ENCODE measurements around the gene HSPBP1.

Gene HSPBP1

DNA sequence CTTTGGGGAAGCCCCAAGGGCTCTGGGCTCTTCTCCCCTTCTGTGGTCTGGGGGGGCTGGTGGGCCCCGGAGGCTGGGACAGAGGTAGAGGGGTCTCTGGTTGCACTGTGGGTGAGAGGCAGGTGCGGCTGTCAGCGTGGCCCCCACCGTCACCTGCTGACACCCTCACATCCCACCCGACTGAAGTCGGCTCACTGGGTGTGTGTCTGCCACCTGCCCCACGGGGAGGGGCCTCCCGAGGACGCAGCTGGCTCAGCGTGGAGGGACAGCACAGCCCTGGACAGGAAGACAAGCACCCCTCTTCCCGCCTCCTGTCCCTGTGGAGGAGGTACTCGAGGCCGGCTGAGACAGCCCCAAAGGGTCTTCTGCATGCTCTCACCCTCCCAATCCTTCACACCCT lies 49.1 kb downstream of the HSPBP1 start:
- Histone ChIP-seq H3K27ac (ENCODE audit: low read depth, low read length, severe bottlenecking) (no peak overlapping the region), H3K4me1 (ENCODE audit: control insufficient read depth, insufficient read depth, low read length, poor library complexity, severe bottlenecking) (no peaks in the 10 kb centered on the region), H3K9me3 (ENCODE audit: control insufficient read depth, low read length) (no peaks in the 10 kb centered on the region), H3K4me3 (ENCODE audit: extremely low read depth, insufficient read depth, low read length, poor library complexity, severe bottlenecking) (no peak overlapping the region), H3K36me3 (ENCODE audit: control insufficient read depth, insufficient read depth, low read length) (peaks cover 77% of the 10 kb centered on the region)
- 88 to 92% methylated on average over 8 to 11 of the region's 13 CpGs for WGBS, 2 experiments (ENCODE audit: insufficient coverage in 2 of 2)

DNA sequence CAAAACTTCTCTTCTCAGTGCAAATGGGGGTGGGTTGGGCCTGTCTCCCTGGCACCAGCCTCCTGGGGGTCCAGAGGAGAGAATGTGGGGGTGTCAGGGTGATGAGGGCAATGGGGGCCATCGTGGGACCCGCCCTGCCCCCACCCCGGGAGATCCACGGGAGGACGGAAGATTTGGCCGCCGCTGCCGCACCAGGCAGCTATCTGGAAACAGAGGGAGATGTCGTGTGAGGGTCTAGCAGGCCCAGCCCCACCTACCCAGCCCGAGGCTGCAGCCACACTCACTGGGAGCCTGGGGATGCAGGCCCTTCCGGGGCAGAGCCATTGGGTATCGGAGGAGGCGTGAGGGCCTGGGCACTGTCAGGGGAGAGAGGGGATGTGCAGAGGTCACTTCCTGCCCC lies 49.6 kb downstream of the HSPBP1 start:
- Histone ChIP-seq H3K36me3 (ENCODE audit: control insufficient read depth, insufficient read depth, low read length) (peaks cover 75% of the 10 kb centered on the region), H3K27ac (ENCODE audit: low read depth, low read length, severe bottlenecking) (no peak overlapping the region), H3K4me1 (ENCODE audit: control insufficient read depth, insufficient read depth, low read length, poor library complexity, severe bottlenecking) (no peaks in the 10 kb centered on the region), H3K9me3 (ENCODE audit: control insufficient read depth, low read length) (no peaks in the 10 kb centered on the region), H3K4me3 (ENCODE audit: extremely low read depth, insufficient read depth, low read length, poor library complexity, severe bottlenecking) (no peak overlapping the region)
- WGBS, 2 experiments (ENCODE audit: insufficient coverage in 2 of 2): 87 to 96% methylated on average over 7 to 8 of the region's 13 CpGs

DNA sequence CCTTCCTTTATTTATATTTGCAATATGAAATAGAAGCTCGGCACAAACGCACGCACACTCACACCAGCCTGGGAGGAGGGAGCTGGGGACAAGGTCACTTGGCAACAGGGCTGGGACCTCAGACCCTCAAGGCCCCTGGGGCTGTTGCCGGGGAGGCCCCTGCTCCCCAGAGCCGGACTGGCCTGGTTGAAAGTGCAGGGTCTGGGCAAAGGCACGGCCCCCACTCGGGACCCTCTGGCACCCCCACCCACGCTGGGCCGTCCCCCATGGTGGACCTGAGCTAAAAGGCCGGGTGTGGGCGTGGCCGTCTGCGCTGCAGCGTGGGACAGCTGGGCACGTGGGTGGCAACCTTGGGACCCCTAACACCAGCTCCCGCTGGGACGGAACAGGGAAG lies 50.1 kb downstream of the HSPBP1 start:
- no peaks in the 10 kb centered on the region for H3K4me1 ChIP-seq (ENCODE audit: control insufficient read depth, insufficient read depth, low read length, poor library complexity, severe bottlenecking)
- H3K27ac ChIP-seq (ENCODE audit: low read depth, low read length, severe bottlenecking): no peak overlapping the region
- peaks cover 70% of the 10 kb centered on the region for H3K36me3 ChIP-seq (ENCODE audit: control insufficient read depth, insufficient read depth, low read length)
- no peaks in the 10 kb centered on the region for H3K9me3 ChIP-seq (ENCODE audit: control insufficient read depth, low read length)
- no peak overlapping the region for H3K4me3 ChIP-seq (ENCODE audit: extremely low read depth, insufficient read depth, low read length, poor library complexity, severe bottlenecking)
- 92% methylated on average over 12 to 16 of the region's 17 CpGs for WGBS, 2 experiments (ENCODE audit: insufficient coverage in 2 of 2)

DNA sequence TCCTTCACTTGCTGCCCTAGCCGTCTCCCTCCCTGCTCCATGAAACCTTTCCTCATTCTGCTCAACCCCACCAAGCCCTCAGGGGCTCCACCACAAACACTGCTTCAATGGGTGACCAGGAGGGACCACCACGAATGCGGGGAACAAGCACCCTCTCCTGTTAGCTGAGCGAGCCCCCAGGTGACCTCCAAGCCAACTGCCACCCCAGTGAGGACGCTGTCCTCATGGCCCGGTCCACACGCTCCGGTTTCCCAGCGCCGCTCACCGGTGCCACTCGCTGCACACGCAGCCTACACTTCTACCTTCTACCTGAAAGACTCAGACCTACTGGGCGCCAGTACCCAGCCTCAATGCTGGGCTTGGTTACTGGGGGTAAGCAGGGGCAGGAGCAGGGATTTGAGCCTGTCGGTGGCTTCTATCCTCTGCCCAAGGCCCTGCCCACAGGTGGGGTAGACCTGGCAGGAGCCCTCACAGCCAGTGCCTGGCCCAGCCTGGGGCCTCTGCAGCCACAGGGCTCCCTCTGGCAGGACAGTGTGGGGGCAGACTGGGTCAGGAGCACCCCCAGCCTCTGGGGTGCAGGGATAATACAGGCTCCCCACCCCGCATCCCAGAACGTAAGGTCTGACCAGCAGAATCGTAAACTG lies 50.6 kb downstream of the HSPBP1 start:
- Histone ChIP-seq H3K4me1 (ENCODE audit: control insufficient read depth, insufficient read depth, low read length, poor library complexity, severe bottlenecking) (no peaks in the 10 kb centered on the region), H3K9me3 (ENCODE audit: control insufficient read depth, low read length) (no peaks in the 10 kb centered on the region), H3K27ac (ENCODE audit: low read depth, low read length, severe bottlenecking) (no peak overlapping the region), H3K36me3 (ENCODE audit: control insufficient read depth, insufficient read depth, low read length) (peaks cover 65% of the 10 kb centered on the region), H3K4me3 (ENCODE audit: extremely low read depth, insufficient read depth, low read length, poor library complexity, severe bottlenecking) (no peak overlapping the region)
- WGBS, 2 experiments (ENCODE audit: insufficient coverage in 2 of 2): 88 to 94% methylated on average over 7 to 9 of the region's 18 CpGs

DNA sequence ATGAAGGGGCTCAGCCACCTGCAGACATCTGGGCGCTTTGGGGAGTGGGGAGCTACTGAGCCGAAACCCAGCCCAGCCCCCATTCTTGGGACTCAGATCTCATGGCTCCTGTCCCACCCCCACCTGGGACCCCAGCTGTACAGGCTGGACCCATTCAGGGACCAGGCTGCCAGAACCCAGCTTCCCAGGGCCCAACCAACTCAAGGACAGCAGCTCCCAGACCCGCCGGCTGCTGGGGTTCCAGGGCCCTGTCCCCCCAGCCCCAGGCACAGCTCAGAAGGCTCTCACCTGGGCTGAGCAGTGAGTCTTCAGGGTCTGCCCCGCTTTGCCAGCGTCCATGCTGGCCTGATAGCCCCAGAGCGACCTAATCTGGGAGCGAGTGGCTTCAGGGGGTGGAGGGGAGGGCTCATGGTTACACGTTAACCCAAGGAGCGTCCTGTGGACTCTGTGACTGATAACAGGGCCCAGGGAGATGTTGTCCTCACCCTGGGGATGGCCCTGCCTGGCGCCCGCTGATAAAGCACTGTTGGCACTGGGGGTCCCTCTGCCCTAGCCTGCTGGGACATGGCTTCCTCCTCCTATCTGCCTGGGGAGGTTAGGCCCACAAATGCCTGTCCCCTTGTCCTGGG lies 51.4 kb downstream of the HSPBP1 start, which contains the start of gene TMEM86B:
TSS of gene TMEM86B (minus strand) at position 361 of the 629 bp plus-strand sequence. CDS start at position 339, 22 bp downstream.
- no peak within 1 kb of the TSS for H3K27ac ChIP-seq (ENCODE audit: low read depth, low read length, severe bottlenecking)
- no peaks in the 10 kb centered on the region for H3K9me3 ChIP-seq (ENCODE audit: control insufficient read depth, low read length)
- peaks cover 58% of the 10 kb centered on the region for H3K36me3 ChIP-seq (ENCODE audit: control insufficient read depth, insufficient read depth, low read length)
- 94 to 98% methylated on average over 9 to 11 of the region's 12 CpGs for WGBS, 2 experiments (ENCODE audit: insufficient coverage in 2 of 2)
- H3K4me3 ChIP-seq (ENCODE audit: extremely low read depth, insufficient read depth, low read length, poor library complexity, severe bottlenecking): no peak within 1 kb of the TSS
- no peaks in the 10 kb centered on the region for H3K4me1 ChIP-seq (ENCODE audit: control insufficient read depth, insufficient read depth, low read length, poor library complexity, severe bottlenecking)

DNA sequence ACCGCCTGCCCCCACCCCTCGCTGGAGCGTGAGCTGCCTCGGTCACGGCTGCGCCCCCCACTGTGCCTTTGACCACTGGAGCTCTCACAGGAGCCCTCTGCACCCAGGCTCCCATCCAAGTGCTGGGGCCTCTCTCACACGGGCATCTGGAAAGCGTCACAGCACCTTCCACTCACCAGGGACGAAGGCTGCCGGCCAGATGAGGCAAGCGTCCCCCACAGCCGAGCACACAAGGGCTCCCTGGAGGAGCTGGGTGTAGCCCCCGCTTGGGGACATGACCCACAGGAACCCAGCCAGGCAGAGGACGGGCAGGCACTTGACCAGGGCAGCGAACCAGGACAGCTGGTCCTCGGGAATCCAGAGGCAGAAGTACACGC lies 51.9 kb downstream of the HSPBP1 start:
- 89 to 90% methylated on average over 14 to 15 of the region's 17 CpGs for WGBS, 2 experiments (ENCODE audit: insufficient coverage in 2 of 2)
- H3K4me3 ChIP-seq (ENCODE audit: extremely low read depth, insufficient read depth, low read length, poor library complexity, severe bottlenecking): no peak overlapping the region
- peaks cover 54% of the 10 kb centered on the region for H3K36me3 ChIP-seq (ENCODE audit: control insufficient read depth, insufficient read depth, low read length)
- no peaks in the 10 kb centered on the region for H3K4me1 ChIP-seq (ENCODE audit: control insufficient read depth, insufficient read depth, low read length, poor library complexity, severe bottlenecking)
- H3K27ac ChIP-seq (ENCODE audit: low read depth, low read length, severe bottlenecking): no peak overlapping the region
- no peaks in the 10 kb centered on the region for H3K9me3 ChIP-seq (ENCODE audit: control insufficient read depth, low read length)

DNA sequence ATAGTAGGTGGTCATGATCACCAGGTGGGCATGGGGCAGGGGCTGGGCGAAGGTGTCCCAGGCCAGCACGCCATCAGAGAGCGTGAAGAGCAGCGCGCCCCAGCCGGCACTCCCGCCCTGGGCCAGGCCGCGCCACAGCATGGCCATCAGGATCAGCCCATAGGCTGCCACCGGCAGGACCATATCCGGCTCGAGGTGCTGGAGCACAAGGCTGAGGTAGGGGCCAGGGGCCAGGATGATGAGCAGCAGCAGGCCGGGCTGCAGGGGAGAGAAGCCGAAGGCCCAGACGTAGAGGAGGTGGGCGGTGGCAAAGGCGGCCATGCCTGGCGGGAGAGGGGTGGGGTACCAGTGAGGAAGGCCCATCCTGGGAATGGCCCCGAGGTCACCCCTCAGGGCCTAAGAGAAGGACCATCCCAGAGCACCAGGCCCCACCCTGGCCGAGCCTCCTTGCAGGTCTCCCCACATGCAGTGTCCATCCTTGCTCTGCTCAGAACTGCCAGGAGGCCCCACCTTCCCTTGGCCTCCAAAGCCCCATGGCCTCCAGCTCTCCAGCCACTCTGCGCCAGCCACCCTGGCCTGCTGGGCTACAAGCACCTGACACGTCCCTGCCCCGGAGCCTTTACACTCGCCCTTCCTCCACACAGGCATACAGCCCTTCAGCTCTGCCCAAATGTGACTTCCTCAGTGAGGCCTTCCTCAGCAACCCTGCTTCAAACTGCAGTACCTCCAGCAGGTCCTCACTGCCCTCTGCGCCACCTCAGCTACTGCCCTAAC lies 52.5 kb downstream of the HSPBP1 start:
- Histone ChIP-seq H3K27ac (ENCODE audit: low read depth, low read length, severe bottlenecking) (no peak overlapping the region), H3K9me3 (ENCODE audit: control insufficient read depth, low read length) (no peaks in the 10 kb centered on the region), H3K4me1 (ENCODE audit: control insufficient read depth, insufficient read depth, low read length, poor library complexity, severe bottlenecking) (no peaks in the 10 kb centered on the region), H3K36me3 (ENCODE audit: control insufficient read depth, insufficient read depth, low read length) (peaks cover 49% of the 10 kb centered on the region), H3K4me3 (ENCODE audit: extremely low read depth, insufficient read depth, low read length, poor library complexity, severe bottlenecking) (no peak overlapping the region)
- WGBS, 2 experiments (ENCODE audit: insufficient coverage in 2 of 2): 95 to 97% methylated on average over 19 to 25 of the region's 25 CpGs

DNA sequence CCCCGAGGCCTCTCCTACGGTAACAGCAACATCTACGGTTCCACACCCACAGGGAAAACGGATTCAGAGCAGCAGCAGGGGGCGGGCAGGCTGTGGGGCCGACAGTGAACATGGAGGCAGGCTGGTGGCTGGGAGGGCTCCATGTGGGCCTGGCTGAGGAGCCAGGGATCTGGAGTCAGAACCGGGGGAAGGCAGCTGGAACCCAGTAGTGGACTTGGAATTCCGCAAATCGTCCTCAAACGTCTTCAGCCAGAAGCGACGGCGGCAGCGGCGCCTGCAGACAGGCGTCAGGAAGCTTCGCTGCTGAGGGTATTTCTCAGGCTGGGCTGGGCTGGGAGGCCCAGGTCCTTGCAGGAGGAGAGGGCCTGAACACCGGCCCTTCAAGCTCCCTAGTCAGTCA lies 53.1 kb downstream of the HSPBP1 start:
- peaks cover 43% of the 10 kb centered on the region for H3K36me3 ChIP-seq (ENCODE audit: control insufficient read depth, insufficient read depth, low read length)
- H3K9me3 ChIP-seq (ENCODE audit: control insufficient read depth, low read length): no peaks in the 10 kb centered on the region
- H3K4me1 ChIP-seq (ENCODE audit: control insufficient read depth, insufficient read depth, low read length, poor library complexity, severe bottlenecking): no peaks in the 10 kb centered on the region
- 87 to 88% methylated on average over 17 to 18 of the region's 18 CpGs for WGBS, 2 experiments (ENCODE audit: insufficient coverage in 2 of 2)
- H3K27ac ChIP-seq (ENCODE audit: low read depth, low read length, severe bottlenecking): no peak overlapping the region
- no peak overlapping the region for H3K4me3 ChIP-seq (ENCODE audit: extremely low read depth, insufficient read depth, low read length, poor library complexity, severe bottlenecking)

DNA sequence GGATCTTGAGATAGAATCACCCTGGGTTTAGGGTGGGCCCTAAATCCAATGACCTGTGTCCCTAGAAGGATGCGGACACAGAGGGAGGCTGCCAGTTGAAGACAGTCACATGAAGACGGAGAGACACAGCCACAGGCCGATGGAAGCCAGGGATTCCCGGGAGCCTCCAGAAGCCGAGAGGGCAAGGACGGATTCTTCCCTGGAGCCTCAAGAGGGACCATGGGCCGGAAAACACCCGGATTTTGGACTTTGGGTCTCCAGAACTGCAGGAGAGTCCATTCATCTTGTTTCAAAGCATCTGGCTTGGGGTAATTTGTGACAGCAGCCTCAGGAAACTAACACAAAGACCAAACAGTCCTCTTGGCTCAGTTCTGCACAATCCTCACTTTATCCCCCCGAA lies 53.6 kb downstream of the HSPBP1 start:
- H3K27ac ChIP-seq (ENCODE audit: low read depth, low read length, severe bottlenecking): no peak overlapping the region
- H3K4me3 ChIP-seq (ENCODE audit: extremely low read depth, insufficient read depth, low read length, poor library complexity, severe bottlenecking): no peak overlapping the region
- no peaks in the 10 kb centered on the region for H3K9me3 ChIP-seq (ENCODE audit: control insufficient read depth, low read length)
- H3K36me3 ChIP-seq (ENCODE audit: control insufficient read depth, insufficient read depth, low read length): peaks cover 39% of the 10 kb centered on the region
- no peaks in the 10 kb centered on the region for H3K4me1 ChIP-seq (ENCODE audit: control insufficient read depth, insufficient read depth, low read length, poor library complexity, severe bottlenecking)
- 95 to 96% methylated on average over 9 of the region's 9 CpGs for WGBS, 2 experiments (ENCODE audit: insufficient coverage in 2 of 2)

DNA sequence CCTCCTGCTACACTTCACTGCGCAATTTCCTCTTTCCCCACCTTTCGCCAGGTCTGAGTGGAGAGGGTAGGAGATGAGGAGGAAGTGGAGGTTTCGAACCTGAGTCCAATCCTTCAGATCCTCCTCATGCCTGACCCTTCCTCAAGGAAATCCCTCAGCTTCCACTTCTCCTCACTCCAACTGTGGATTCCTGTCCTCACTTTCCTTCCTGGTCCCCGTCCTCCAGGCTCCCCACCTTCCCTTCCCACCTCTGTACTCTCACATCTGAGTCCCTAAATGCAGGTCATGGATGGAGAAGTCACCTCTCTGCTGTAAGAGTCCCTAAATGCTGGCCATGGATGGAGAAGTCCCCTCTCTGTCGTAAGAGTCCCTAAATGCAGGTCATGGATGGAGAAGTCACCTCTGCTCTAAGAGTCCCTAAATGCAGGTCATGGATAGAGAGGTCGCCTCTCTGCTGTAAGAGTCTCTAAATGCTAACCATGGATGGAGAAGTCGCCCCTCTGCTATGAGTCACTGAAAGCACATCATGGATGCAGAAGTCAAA lies 54.4 kb downstream of the HSPBP1 start:
- 90 to 92% methylated on average over 3 to 5 of the region's 7 CpGs for WGBS, 2 experiments (ENCODE audit: insufficient coverage in 2 of 2)
- Histone ChIP-seq H3K4me3 (ENCODE audit: extremely low read depth, insufficient read depth, low read length, poor library complexity, severe bottlenecking) (no peak overlapping the region), H3K36me3 (ENCODE audit: control insufficient read depth, insufficient read depth, low read length) (peaks cover 36% of the 10 kb centered on the region), H3K4me1 (ENCODE audit: control insufficient read depth, insufficient read depth, low read length, poor library complexity, severe bottlenecking) (no peaks in the 10 kb centered on the region), H3K9me3 (ENCODE audit: control insufficient read depth, low read length) (no peaks in the 10 kb centered on the region), H3K27ac (ENCODE audit: low read depth, low read length, severe bottlenecking) (no peak overlapping the region)

Data from mesodermal cell (in vitro differentiated cells).